ENCODE results near the gene PPP1R10.
A peak's percentile ranks its signal among the peaks of the same experiment; 100 is the strongest.

PPP1R10 gene

DNA sequence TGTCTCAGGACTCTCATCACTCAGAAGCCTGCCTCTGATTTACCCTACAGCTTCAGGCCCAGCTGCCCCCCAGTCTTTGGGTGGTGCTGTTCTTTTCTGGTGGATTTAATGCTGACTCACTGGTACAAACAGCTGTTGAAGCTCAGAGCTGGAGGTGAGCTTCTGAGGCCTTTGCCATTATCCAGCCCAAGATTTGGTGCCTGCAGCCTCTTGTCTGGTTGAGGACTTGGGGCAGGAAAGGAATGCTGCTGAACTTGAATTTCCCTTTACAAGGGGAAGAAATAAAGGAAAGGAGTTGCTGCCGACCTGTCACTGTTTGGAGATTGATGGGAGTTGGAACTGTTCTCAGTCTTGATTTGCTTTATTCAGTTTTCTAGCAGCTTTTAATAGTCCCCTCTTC is 26.0 kb downstream of the PPP1R10 start:
- TF ChIP-seq GATA2 (IDR thresholded peaks at IDR 0.05; ENCODE audit: low read depth, low read length) = no peak

GRCh38 chr6:30590509-30590908 is 26.5 kb downstream of the PPP1R10 start:
- TF ChIP-seq GATA2 (IDR thresholded peaks at IDR 0.05; ENCODE audit: low read depth, low read length) = no peak

DNA sequence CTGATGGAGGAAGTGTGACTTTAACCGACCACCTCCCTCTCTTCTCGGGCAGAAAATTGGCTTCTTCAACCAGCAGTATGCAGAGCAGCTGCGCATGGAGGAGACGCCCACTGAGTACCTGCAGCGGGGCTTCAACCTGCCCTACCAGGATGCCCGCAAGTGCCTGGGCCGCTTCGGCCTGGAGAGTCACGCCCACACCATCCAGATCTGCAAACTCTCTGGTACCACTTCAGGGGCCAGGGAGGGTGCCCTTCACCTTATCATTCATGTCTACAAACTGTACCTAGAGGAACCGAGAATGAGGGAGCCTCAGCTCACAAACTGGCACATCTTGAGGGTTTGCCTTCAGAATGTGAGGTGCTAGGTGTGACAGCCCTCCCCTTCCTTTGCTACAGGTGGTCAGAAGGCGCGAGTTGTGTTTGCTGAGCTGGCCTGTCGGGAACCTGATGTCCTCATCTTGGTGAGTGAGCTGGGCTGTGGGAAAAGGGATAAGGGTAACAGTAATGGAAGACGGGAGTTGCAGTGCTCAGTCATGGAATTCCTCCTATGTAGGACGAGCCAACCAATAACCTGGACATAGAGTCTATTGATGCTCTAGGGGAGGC is 27.2 kb downstream of the PPP1R10 start:
- no peak for TF ChIP-seq GATA3 (IDR thresholded peaks at IDR 0.05; ENCODE audit: low read depth, low read length)
- no peak for TF ChIP-seq GATA2 (IDR thresholded peaks at IDR 0.05; ENCODE audit: low read depth, low read length)

DNA sequence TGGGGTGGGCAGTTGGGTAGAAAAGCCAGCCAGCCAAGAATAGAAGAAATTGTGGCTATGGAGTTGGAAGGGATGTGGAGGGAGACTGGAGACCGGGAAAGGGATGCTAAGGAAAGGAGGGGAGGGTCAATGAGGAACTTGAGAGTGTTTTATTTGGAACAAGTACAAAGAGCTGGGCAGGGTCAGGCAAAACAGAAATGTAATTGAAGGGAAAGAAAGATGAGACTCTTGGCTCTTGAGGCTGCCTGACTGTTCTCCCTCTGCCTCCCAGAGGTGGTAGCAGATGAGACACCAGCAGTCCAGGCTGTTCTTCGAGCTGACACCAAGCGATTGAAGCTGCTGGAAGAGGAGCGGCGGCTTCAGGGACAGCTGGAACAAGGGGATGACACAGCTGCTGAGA is 33.1 kb downstream of the PPP1R10 start:
- TF ChIP-seq GATA2 (IDR thresholded peaks at IDR 0.05; ENCODE audit: low read depth, low read length) = no peak
- TF ChIP-seq GATA3 (IDR thresholded peaks at IDR 0.05; ENCODE audit: low read depth, low read length) = no peak

DNA sequence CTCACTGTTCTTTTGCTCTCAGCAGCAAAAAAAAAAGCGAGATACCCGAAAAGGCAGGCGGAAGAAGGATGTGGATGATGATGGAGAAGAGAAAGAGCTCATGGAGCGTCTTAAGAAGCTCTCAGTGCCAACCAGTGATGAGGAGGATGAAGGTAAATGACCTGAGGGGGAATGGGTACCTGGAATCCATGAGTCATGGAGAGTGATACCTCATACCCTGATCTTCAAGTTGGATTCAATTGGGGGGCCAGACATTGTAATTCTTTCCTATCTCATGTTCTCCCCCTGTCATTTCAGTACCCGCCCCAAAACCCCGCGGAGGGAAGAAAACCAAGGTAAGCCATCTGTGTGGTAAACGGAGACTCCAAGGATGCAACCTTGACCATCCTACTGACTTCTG is 39.0 kb downstream of the PPP1R10 start:
- no peak for TF ChIP-seq GATA3 (IDR thresholded peaks at IDR 0.05; ENCODE audit: low read depth, low read length)
- TF ChIP-seq GATA2 (IDR thresholded peaks at IDR 0.05; ENCODE audit: low read depth, low read length) = no peak

- no peak for TF ChIP-seq GATA2 (IDR thresholded peaks at IDR 0.05; ENCODE audit: low read depth, low read length)
- no peak for TF ChIP-seq GATA3 (IDR thresholded peaks at IDR 0.05; ENCODE audit: low read depth, low read length)
These were observed 43.9 kb downstream of the PPP1R10 start for GRCh38 chr6:30573113-30573512.

GRCh38 chr6:30572148-30572547 is 44.9 kb downstream of the PPP1R10 start:
- TF ChIP-seq GATA3 (IDR thresholded peaks at IDR 0.05; ENCODE audit: low read depth, low read length) = no peak
- TF ChIP-seq GATA2 (IDR thresholded peaks at IDR 0.05; ENCODE audit: low read depth, low read length) = no peak; the same call in 1 of the 2 replicates

GRCh38 chr6:30571762-30572082 is 45.3 kb downstream of the PPP1R10 start:
- TF ChIP-seq GATA3 (IDR thresholded peaks at IDR 0.05; ENCODE audit: low read depth, low read length) = no peak
- no peak for TF ChIP-seq GATA2 (IDR thresholded peaks at IDR 0.05; ENCODE audit: low read depth, low read length)

- peak; percentile 25; the same call in 1 of the 2 replicates for TF ChIP-seq GATA2 (IDR thresholded peaks at IDR 0.05; ENCODE audit: low read depth, low read length)
- TF ChIP-seq GATA3 (IDR thresholded peaks at IDR 0.05; ENCODE audit: low read depth, low read length) = no peak
These were observed 45.8 kb downstream of the PPP1R10 start, which contains the start of gene ABCF1 for GRCh38 chr6:30571075-30571761. ABCF1 (plus strand) TSS chr6:30571442; CDS start chr6:30571488, 46 bp downstream.

DNA sequence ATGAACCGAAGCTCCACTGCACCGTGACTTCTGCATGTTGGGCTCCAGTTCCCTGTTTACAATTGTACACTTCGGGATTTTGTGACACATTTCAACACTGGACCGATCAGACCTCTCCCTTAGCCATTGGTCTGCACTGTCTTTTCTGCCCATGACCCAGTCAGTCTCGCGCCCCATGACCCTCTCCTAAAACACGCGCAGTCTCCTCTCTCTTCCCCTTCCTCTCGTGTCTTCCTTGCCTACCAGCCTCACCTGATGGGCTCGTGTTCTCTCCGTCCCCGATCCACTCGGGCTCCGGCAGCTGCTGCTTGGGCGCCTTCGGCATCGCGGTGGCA is 46.3 kb downstream of the PPP1R10 start:
- TF ChIP-seq GATA3 (IDR thresholded peaks at IDR 0.05; ENCODE audit: low read depth, low read length) (no peak), GATA2 (IDR thresholded peaks at IDR 0.05; ENCODE audit: low read depth, low read length) (no peak)

GRCh38 chr6:30570263-30570662 is 46.8 kb downstream of the PPP1R10 start:
- TF ChIP-seq GATA2 (IDR thresholded peaks at IDR 0.05; ENCODE audit: low read depth, low read length) (no peak), GATA3 (IDR thresholded peaks at IDR 0.05; ENCODE audit: low read depth, low read length) (no peak)

GRCh38 chr6:30568245-30568644 is 48.8 kb downstream of the PPP1R10 start:
- no peak for TF ChIP-seq GATA3 (IDR thresholded peaks at IDR 0.05; ENCODE audit: low read depth, low read length)
- TF ChIP-seq GATA2 (IDR thresholded peaks at IDR 0.05; ENCODE audit: low read depth, low read length) = no peak

GRCh38 chr6:30565772-30566171 is 51.3 kb downstream of the PPP1R10 start:
- TF ChIP-seq GATA2 (IDR thresholded peaks at IDR 0.05; ENCODE audit: low read depth, low read length) (no peak), GATA3 (IDR thresholded peaks at IDR 0.05; ENCODE audit: low read depth, low read length) (no peak)

- TF ChIP-seq GATA2 (IDR thresholded peaks at IDR 0.05; ENCODE audit: low read depth, low read length) (no peak), GATA3 (IDR thresholded peaks at IDR 0.05; ENCODE audit: low read depth, low read length) (no peak)
These were observed 52.9 kb downstream of the PPP1R10 start for GRCh38 chr6:30564114-30564513.

All from SH-SY5Y (cell line).